Loucy (cell line): ENCODE data around the gene PSMD11.

Experiments
- H2AFZ ChIP-seq: fragments of 200-600 bp; sonication (generic); 2 replicates; pipeline ENCODE4 v1.6.0; 2016; ENCODE audit warnings: antibody characterized with exemption, mild to moderate bottlenecking, low read length, moderate library complexity
- H3F3A ChIP-seq: fragments of 200-600 bp; 2 replicates; pipeline ENCODE4 v1.6.0; 2016; ENCODE audit warnings: antibody characterized with exemption, low read depth, mild to moderate bottlenecking
- H3K27me3 ChIP-seq: fragments of 200-600 bp; sonication (generic); 2 replicates; pipeline ENCODE4 v1.6.1; 2014; ENCODE audit warnings: low read length, mild to moderate bottlenecking; ENCODE audit not compliant: insufficient read depth, poor library complexity, severe bottlenecking
- H3K36me3 ChIP-seq: fragments of 200-600 bp; sonication (generic); 2 replicates; pipeline ENCODE4 v1.6.1; 2016; ENCODE audit warnings: low read length; ENCODE audit not compliant: insufficient read depth
- H3K4me1 ChIP-seq: fragments of 200-600 bp; sonication (generic); 2 replicates; pipeline ENCODE4 v1.5.1; 2014; ENCODE audit warnings: low read length, mild to moderate bottlenecking; ENCODE audit not compliant: insufficient read depth, poor library complexity, severe bottlenecking
- H3K4me2 ChIP-seq: fragments of 200-600 bp; sonication (generic); 2 replicates; pipeline ENCODE4 v1.6.0; 2014; ENCODE audit warnings: antibody characterized with exemption, low read length, low read depth, mild to moderate bottlenecking; ENCODE audit not compliant: poor library complexity, severe bottlenecking
- H3K4me3 ChIP-seq: fragments of 200-600 bp; sonication (generic); 2 replicates; pipeline ENCODE4 v1.5.1; 2014; ENCODE audit warnings: low read length, mild to moderate bottlenecking, mixed read lengths; ENCODE audit not compliant: poor library complexity, severe bottlenecking
- H3K79me2 ChIP-seq: fragments of 200-600 bp; sonication (generic); 2 replicates; pipeline ENCODE4 v1.6.1; 2014; ENCODE audit warnings: low read length; ENCODE audit not compliant: insufficient read depth
- H3K9ac ChIP-seq: fragments of 200-600 bp; sonication (generic); 2 replicates; pipeline ENCODE4 v1.6.0; 2014; ENCODE audit warnings: mild to moderate bottlenecking, low read depth, low read length, moderate library complexity; ENCODE audit not compliant: poor library complexity, severe bottlenecking
- H3K9me2 ChIP-seq: fragments of 200-600 bp; sonication (generic); replicated peaks from 2 replicates; pipeline ENCODE4 v1.6.1; 2016; ENCODE audit warnings: low read depth, low read length, mixed read lengths
- H3K9me3 ChIP-seq: fragments of 200-600 bp; sonication (generic); 2 replicates; pipeline ENCODE4 v1.6.1; 2014; ENCODE audit warnings: mild to moderate bottlenecking, antibody characterized with exemption, low read length, low read depth; ENCODE audit not compliant: insufficient read depth
- H4K20me1 ChIP-seq: fragments of 200-600 bp; sonication (generic); 2 replicates; pipeline ENCODE4 v1.6.0; 2014; ENCODE audit warnings: antibody characterized with exemption, low read length, mild to moderate bottlenecking; ENCODE audit not compliant: insufficient read depth, poor library complexity, severe bottlenecking
- EZH2phosphoT487 ChIP-seq: fragments of 200-600 bp; IDR thresholded peaks from 2 replicates; pipeline ENCODE4 v1.6.1; 2018; ENCODE audit warnings: antibody characterized with exemption, mild to moderate bottlenecking, moderate library complexity, borderline replicate concordance
- TF ChIP-seq, protein P1 (sequence below): fragments of 200-600 bp; sonication (generic); conservative IDR thresholded peaks from 2 replicates; pipeline ENCODE4 v1.5.1; 2014; ENCODE audit warnings: mild to moderate bottlenecking, antibody characterized with exemption, low read length

PSMD11 gene

DNA sequence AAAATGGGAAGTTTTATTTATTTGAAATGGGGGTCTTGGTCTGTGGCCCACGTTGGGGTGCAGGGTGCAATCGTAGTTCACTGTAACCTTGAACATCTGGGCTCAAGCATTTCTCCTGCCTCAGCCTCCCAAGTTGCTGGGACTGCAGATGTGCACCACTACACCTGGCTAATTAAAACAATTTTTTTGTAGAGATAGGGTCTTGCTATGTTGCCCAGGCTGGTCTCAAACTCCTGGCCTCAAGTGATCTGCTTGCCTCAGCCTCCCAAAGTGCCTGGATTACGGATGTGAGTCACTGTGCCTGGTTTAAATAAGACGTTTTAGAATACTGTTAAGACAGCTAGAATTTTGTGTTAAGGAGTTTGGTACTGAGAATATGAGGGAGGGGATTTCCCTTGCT lies 15.7 kb downstream of the PSMD11 start:
- no peaks in the 10 kb centered on the region for H3K9me2 ChIP-seq
- H3K9ac ChIP-seq, result no peak overlapping the region
- H3F3A ChIP-seq, result no peaks in the 10 kb centered on the region
- H3K4me1 ChIP-seq, result peaks cover 12% of the 10 kb centered on the region
- no peak for TF ChIP-seq EZH2phosphoT487
- TF ChIP-seq, protein P1, sequence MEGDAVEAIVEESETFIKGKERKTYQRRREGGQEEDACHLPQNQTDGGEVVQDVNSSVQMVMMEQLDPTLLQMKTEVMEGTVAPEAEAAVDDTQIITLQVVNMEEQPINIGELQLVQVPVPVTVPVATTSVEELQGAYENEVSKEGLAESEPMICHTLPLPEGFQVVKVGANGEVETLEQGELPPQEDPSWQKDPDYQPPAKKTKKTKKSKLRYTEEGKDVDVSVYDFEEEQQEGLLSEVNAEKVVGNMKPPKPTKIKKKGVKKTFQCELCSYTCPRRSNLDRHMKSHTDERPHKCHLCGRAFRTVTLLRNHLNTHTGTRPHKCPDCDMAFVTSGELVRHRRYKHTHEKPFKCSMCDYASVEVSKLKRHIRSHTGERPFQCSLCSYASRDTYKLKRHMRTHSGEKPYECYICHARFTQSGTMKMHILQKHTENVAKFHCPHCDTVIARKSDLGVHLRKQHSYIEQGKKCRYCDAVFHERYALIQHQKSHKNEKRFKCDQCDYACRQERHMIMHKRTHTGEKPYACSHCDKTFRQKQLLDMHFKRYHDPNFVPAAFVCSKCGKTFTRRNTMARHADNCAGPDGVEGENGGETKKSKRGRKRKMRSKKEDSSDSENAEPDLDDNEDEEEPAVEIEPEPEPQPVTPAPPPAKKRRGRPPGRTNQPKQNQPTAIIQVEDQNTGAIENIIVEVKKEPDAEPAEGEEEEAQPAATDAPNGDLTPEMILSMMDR, result no peak
- no peak overlapping the region for H3K4me2 ChIP-seq
- no peaks in the 10 kb centered on the region for H3K9me3 ChIP-seq
- no peak overlapping the region for H2AFZ ChIP-seq
- H3K27me3 ChIP-seq, result no peaks in the 10 kb centered on the region
- H3K36me3 ChIP-seq, result peaks cover 81% of the 10 kb centered on the region; the same call in 1 of the 2 replicates
- H3K79me2 ChIP-seq, result peaks cover 30% of the 10 kb centered on the region; the same call in 1 of the 2 replicates
- no peak overlapping the region for H3K4me3 ChIP-seq
- peaks cover 18% of the 10 kb centered on the region for H4K20me1 ChIP-seq

DNA sequence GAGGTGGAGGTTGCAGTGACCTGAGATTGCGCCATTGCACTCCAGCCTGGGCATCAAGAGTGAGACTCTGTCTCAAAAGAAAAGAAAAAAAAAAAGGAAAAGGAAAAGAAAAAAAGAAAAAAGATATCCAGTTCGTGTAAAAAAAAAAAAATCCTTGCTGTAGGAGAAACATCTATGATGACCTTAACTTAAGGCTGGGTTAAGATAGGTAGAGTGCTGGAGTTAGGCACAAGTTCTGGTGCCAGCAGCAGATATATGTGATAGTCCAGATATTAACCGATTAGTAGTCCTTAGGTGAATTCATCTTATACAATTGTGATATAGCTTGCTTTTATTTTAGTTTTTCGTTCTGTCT lies 17.2 kb downstream of the PSMD11 start:
- Histone ChIP-seq H3K4me1 (peaks cover 12% of the 10 kb centered on the region), H3K9me3 (no peaks in the 10 kb centered on the region), H3F3A (no peaks in the 10 kb centered on the region), H4K20me1 (peaks cover 17% of the 10 kb centered on the region), H3K4me3 (no peak overlapping the region), H3K9ac (no peak overlapping the region), H3K9me2 (no peaks in the 10 kb centered on the region), H2AFZ (no peak overlapping the region), H3K27me3 (no peaks in the 10 kb centered on the region), H3K36me3 (peaks cover 79% of the 10 kb centered on the region), H3K79me2 (peaks cover 21% of the 10 kb centered on the region; the same call in 1 of the 2 replicates), H3K4me2 (no peak overlapping the region)
- no peak for TF ChIP-seq EZH2phosphoT487
- TF ChIP-seq, protein P1, result no peak

DNA sequence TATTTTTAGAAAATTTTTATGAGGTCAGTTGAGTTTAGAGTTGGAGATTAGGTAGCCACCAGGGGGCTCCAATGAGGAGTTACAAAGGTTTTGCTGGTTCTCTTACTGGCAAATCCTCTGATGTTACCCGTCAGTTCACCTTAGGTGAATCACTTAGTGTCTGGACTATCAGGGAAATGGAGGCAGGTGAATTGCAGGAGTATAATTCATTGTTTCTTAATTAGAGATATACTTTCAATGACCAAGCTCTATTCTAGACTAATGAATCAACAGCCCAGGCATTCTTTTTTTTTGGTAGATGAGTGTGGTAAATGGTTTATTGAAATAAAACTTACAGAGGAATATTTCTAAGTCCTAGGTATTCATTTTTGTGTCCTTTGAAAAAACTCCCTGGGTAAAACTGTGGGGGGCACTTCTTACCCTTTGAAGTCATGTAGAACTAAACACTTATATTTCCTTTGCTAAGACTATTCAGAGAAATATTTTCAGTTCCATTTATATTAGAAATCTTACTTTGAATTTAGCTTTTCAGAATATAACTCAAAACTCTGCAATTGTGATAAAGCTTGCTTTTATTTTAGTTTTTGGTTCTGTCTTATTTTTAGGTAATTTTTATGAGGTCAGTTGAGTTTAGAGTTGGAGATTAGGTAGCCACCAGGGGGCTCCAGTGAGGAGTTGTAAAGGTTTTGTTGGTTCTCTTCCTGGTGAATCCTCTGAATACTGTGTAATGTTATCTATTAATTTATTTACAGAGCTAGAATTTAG lies 17.7 kb downstream of the PSMD11 start:
- no peak overlapping the region for H3K4me2 ChIP-seq
- no peaks in the 10 kb centered on the region for H3F3A ChIP-seq
- H3K79me2 ChIP-seq, result peaks cover 21% of the 10 kb centered on the region; the same call in 1 of the 2 replicates
- H3K4me3 ChIP-seq, result no peak overlapping the region
- H3K36me3 ChIP-seq, result peaks cover 80% of the 10 kb centered on the region
- peaks cover 17% of the 10 kb centered on the region for H4K20me1 ChIP-seq
- TF ChIP-seq, protein P1, result peak; percentile 68
- no peak for TF ChIP-seq EZH2phosphoT487
- H3K9me3 ChIP-seq, result no peaks in the 10 kb centered on the region
- H3K4me1 ChIP-seq, result peaks cover 12% of the 10 kb centered on the region
- H3K27me3 ChIP-seq, result no peaks in the 10 kb centered on the region
- no peaks in the 10 kb centered on the region for H3K9me2 ChIP-seq
- H2AFZ ChIP-seq, result no peak overlapping the region
- H3K9ac ChIP-seq, result no peak overlapping the region
